GM18519 (cell line): ENCODE measurements around the gene THEM4.
"Not testable (repeated sequence)": the region's sequence is repeated elsewhere in the genome, so short reads cannot be mapped to it uniquely, and the experiment has no call there.

Experiments used
- ATAC-seq: cut with Tn5 transposase; IDR thresholded peaks from one replicate; pipeline ENCODE4 v1.9.1; 2021; ENCODE audit warnings: mild to moderate bottlenecking, moderate library complexity; ENCODE audit not compliant: unreplicated experiment, low FRiP score

The THEM4 gene

GRCh38 chr1:151867321-151867720 lies 42.0 kb downstream of the THEM4 start:
- ATAC-seq, result no peak

GRCh38 chr1:151864411-151864810 lies 44.9 kb downstream of the THEM4 start:
- ATAC-seq, result no peak

- no peak for ATAC-seq
Measured at GRCh38 chr1:151862604-151863003, 46.7 kb downstream of the THEM4 start.

GRCh38 chr1:151860504-151861187 lies 48.7 kb downstream of the THEM4 start:
- ATAC-seq, result no peak

- ATAC-seq, result no peak
Measured at GRCh38 chr1:151859891-151860293, 49.4 kb downstream of the THEM4 start.

GRCh38 chr1:151858886-151859665 lies 50.2 kb downstream of the THEM4 start:
- no peak for ATAC-seq

- no peak for ATAC-seq
Measured at GRCh38 chr1:151858030-151858746, 51.1 kb downstream of the THEM4 start.

GRCh38 chr1:151855933-151856332 lies 53.4 kb downstream of the THEM4 start:
- no peak for ATAC-seq

- not testable (repeated sequence) for ATAC-seq
Measured at GRCh38 chr1:151855516-151855915, 53.8 kb downstream of the THEM4 start.

- ATAC-seq, result no peak
Measured at GRCh38 chr1:151854658-151855057, 54.7 kb downstream of the THEM4 start.

- no peak for ATAC-seq
Measured at GRCh38 chr1:151853411-151853943, 55.8 kb downstream of the THEM4 start, which contains the start of gene THEM5. Gene THEM5, minus strand, starts transcription at chr1:151853712. Its CDS starts 147 bp downstream, at chr1:151853565.

- ATAC-seq, result no peak
Measured at GRCh38 chr1:151852733-151853132, 56.6 kb downstream of the THEM4 start.

- ATAC-seq, result no peak
Measured at GRCh38 chr1:151851886-151852285, 57.4 kb downstream of the THEM4 start.

- no peak for ATAC-seq
Measured at GRCh38 chr1:151849871-151850270, 59.4 kb downstream of the THEM4 start.

- ATAC-seq, result no peak
Measured at GRCh38 chr1:151849126-151849525, 60.2 kb downstream of the THEM4 start.

GRCh38 chr1:151847867-151848596 lies 61.3 kb downstream of the THEM4 start:
- no peak for ATAC-seq

- no peak for ATAC-seq
Measured at GRCh38 chr1:151846686-151847237, 62.5 kb downstream of the THEM4 start.

- ATAC-seq, result no peak
Measured at GRCh38 chr1:151846062-151846568, 63.2 kb downstream of the THEM4 start.

- ATAC-seq, result no peak
Measured at GRCh38 chr1:151843398-151843797, 65.9 kb downstream of the THEM4 start.

GRCh38 chr1:151841141-151841540 lies 68.2 kb downstream of the THEM4 start:
- no peak for ATAC-seq
